Measurements from ENCODE around the gene SFTPA2. TPM values are rescaled to one million over a fixed set of nuclear protein-coding genes. Genes with fewer than 3 reads are reported as not detected.
"Not testable (repeated sequence)": the region's sequence is repeated elsewhere in the genome, so short reads cannot be mapped to it uniquely, and the experiment has no call there.

SFTPA2 gene
- total RNA-seq, 4 donors from 2014 or later, result not detected

GRCh38 chr10:79555354-79556309 lies 4.6 kb downstream of the SFTPA2 start:
- H3K4me3 ChIP-seq, result no peak overlapping the region
- no peaks in the 10 kb centered on the region for H3K36me3 ChIP-seq
- 83% methylated on average over 11 of the region's 11 CpGs for WGBS
- H3K27me3 ChIP-seq, result no peaks in the 10 kb centered on the region
- no peak overlapping the region for H3K27ac ChIP-seq
- no peaks in the 10 kb centered on the region for H3K4me1 ChIP-seq
- no peak for DNase-seq (ENCODE audit: low spot score in 2 of 2)
- no peaks in the 10 kb centered on the region for H3K9me3 ChIP-seq
- TF ChIP-seq CTCF (IDR thresholded peaks at IDR 0.05) (no peak), POLR2A (IDR thresholded peaks at IDR 0.05) (no peak), EP300 (IDR thresholded peaks at IDR 0.05) (no peak), POLR2AphosphoS5 (IDR thresholded peaks at IDR 0.05) (no peak)

- Histone ChIP-seq H3K4me3 (no peak overlapping the region), H3K36me3 (no peaks in the 10 kb centered on the region), H3K27me3 (no peaks in the 10 kb centered on the region), H3K4me1 (no peaks in the 10 kb centered on the region), H3K9me3 (no peaks in the 10 kb centered on the region), H3K27ac (no peak overlapping the region)
- no peak for DNase-seq (ENCODE audit: low spot score in 2 of 2)
- WGBS, result 67% methylated on average over 1 of the region's 2 CpGs
- TF ChIP-seq POLR2A (IDR thresholded peaks at IDR 0.05), result no peak
- no peak for TF ChIP-seq POLR2AphosphoS5 (IDR thresholded peaks at IDR 0.05)
- no peak for TF ChIP-seq CTCF (IDR thresholded peaks at IDR 0.05)
- no peak for TF ChIP-seq EP300 (IDR thresholded peaks at IDR 0.05)
Observed at GRCh38 chr10:79552143-79552542, 8.1 kb downstream of the SFTPA2 start.

GRCh38 chr10:79547973-79548372 lies 12.2 kb downstream of the SFTPA2 start:
- no peak for TF ChIP-seq POLR2A (IDR thresholded peaks at IDR 0.05)
- TF ChIP-seq POLR2AphosphoS5 (IDR thresholded peaks at IDR 0.05), result no peak
- TF ChIP-seq CTCF (IDR thresholded peaks at IDR 0.05), result no peak
- no peak for TF ChIP-seq EP300 (IDR thresholded peaks at IDR 0.05)
- no peaks in the 10 kb centered on the region for H3K9me3 ChIP-seq
- no peak for DNase-seq (ENCODE audit: low spot score in 2 of 2)
- no peak overlapping the region for H3K27ac ChIP-seq
- no peaks in the 10 kb centered on the region for H3K27me3 ChIP-seq
- H3K4me3 ChIP-seq, result no peak overlapping the region
- H3K36me3 ChIP-seq, result no peaks in the 10 kb centered on the region
- 64% methylated on average over 3 of the region's 3 CpGs for WGBS
- no peaks in the 10 kb centered on the region for H3K4me1 ChIP-seq

GRCh38 chr10:79547128-79547527 lies 13.1 kb downstream of the SFTPA2 start:
- H3K4me1 ChIP-seq; H3K36me3 ChIP-seq; H3K4me3 ChIP-seq; H3K27me3 ChIP-seq; DNase-seq (ENCODE audit: low spot score in 2 of 2); H3K9me3 ChIP-seq; H3K27ac ChIP-seq: not testable (repeated sequence)
- WGBS, result 30% methylated on average over 2 of the region's 2 CpGs

- not testable (repeated sequence) for H3K36me3 ChIP-seq; H3K4me3 ChIP-seq; H3K4me1 ChIP-seq; DNase-seq (ENCODE audit: low spot score in 2 of 2); H3K27me3 ChIP-seq; H3K27ac ChIP-seq; H3K9me3 ChIP-seq
- WGBS, result 53% methylated on average over 3 of the region's 3 CpGs
Observed at GRCh38 chr10:79544926-79545659, 15.1 kb downstream of the SFTPA2 start.

GRCh38 chr10:79544408-79544807 lies 15.8 kb downstream of the SFTPA2 start:
- not testable (repeated sequence) for H3K4me3 ChIP-seq; H3K36me3 ChIP-seq; H3K9me3 ChIP-seq; DNase-seq (ENCODE audit: low spot score in 2 of 2); H3K27ac ChIP-seq; H3K27me3 ChIP-seq; H3K4me1 ChIP-seq
- WGBS, result 74% methylated on average over 3 of the region's 3 CpGs

Measured in suprapubic skin (tissue), 4 donors.